CD14-positive monocyte (primary cell): ENCODE data around the gene HNRNPUL1. TPM values are rescaled to one million over a fixed set of nuclear protein-coding genes. Genes with fewer than 3 reads are reported as not detected.
A peak's percentile ranks its signal among the peaks of the same experiment; 100 is the strongest.

ENCODE experiments used
- DNase-seq, 3 donors: peaks; one replicate each; pipeline ENCODE4 v3.0.0-alpha.2; 2011 to 2022
- H2AFZ ChIP-seq: 2 replicates; pipeline ENCODE4 v1.6.0; 2012; ENCODE audit warnings: mild to moderate bottlenecking, low read depth, low read length, inconsistent platforms; ENCODE audit not compliant: insufficient read depth, poor library complexity, severe bottlenecking
- H3K27ac ChIP-seq, 2 donors: 1 replicate in 1 of 2; 2 replicates in 1 of 2; pipeline ENCODE4 v1.5.1; 2012 to 2013; ENCODE audit warnings: low read length in 2 of 2, control low read depth in 1 of 2, inconsistent platforms in 1 of 2, low read depth in 1 of 2, mild to moderate bottlenecking in 1 of 2
- H3K27me3 ChIP-seq, 2 donors: one replicate each; pipeline versions ENCODE4 v1.6.0 to v1.6.1; 2011 to 2013; ENCODE audit warnings: low read length in 2 of 2; ENCODE audit not compliant: control insufficient read depth in 2 of 2, insufficient read depth in 2 of 2
- H3K36me3 ChIP-seq, 2 donors: replicated peaks in 1 of 2; 1 replicate in 1 of 2; 2 replicates in 1 of 2; pipeline versions ENCODE4 v1.5.1 to v1.6.1; 2012 to 2013; ENCODE audit warnings: low read length in 2 of 2, control low read depth in 1 of 2, inconsistent platforms in 1 of 2, mild to moderate bottlenecking in 1 of 2; ENCODE audit not compliant: insufficient read depth in 2 of 2, control insufficient read depth in 1 of 2
- H3K4me1 ChIP-seq, 2 donors: 1 replicate in 1 of 2; 2 replicates in 1 of 2; pipeline versions ENCODE4 v1.5.1 to v1.6.1; 2012 to 2013; ENCODE audit warnings: low read length in 2 of 2, control low read depth in 1 of 2, inconsistent platforms in 1 of 2, mild to moderate bottlenecking in 1 of 2, moderate library complexity in 1 of 2; ENCODE audit not compliant: insufficient read depth in 2 of 2, control insufficient read depth in 1 of 2
- H3K4me2 ChIP-seq: replicated peaks from 2 replicates; pipeline ENCODE3; 2012; ENCODE audit warnings: low read length, moderate library complexity, mild to moderate bottlenecking; ENCODE audit not compliant: poor library complexity, severe bottlenecking; ENCODE audit errors: extremely low read depth
- H3K4me3 ChIP-seq, 3 experiments: fragments of 200-600 bp in 1 of 3; sonication (generic) in 1 of 3; replicated peaks in 1 of 3; 1 replicate in 2 of 3; 2 replicates in 1 of 3; pipeline ENCODE4 v1.5.1; 2011 to 2013; ENCODE audit warnings: low read length in 3 of 3, mild to moderate bottlenecking in 3 of 3, control low read depth in 2 of 3, low read depth in 2 of 3, inconsistent platforms in 1 of 3, moderate library complexity in 1 of 3
- H3K79me2 ChIP-seq: 2 replicates; pipeline ENCODE4 v1.6.0; 2012; ENCODE audit warnings: mild to moderate bottlenecking, control low read depth, inconsistent platforms, low read length, moderate library complexity; ENCODE audit not compliant: insufficient read depth
- H3K9ac ChIP-seq: 2 replicates; pipeline ENCODE4 v1.6.0; 2017; ENCODE audit warnings: low read length, mild to moderate bottlenecking; ENCODE audit not compliant: insufficient read depth, poor library complexity, severe bottlenecking
- H3K9me3 ChIP-seq, 2 donors: replicated peaks in 1 of 2; 1 replicate in 1 of 2; 2 replicates in 1 of 2; pipeline versions ENCODE4 v1.5.1 to v1.6.1; 2012 to 2013; ENCODE audit warnings: low read length in 2 of 2, control low read depth in 1 of 2; ENCODE audit not compliant: control insufficient read depth in 1 of 2, insufficient read depth in 1 of 2
- H4K20me1 ChIP-seq: 2 replicates; pipeline ENCODE4 v1.6.0; 2012; ENCODE audit warnings: mild to moderate bottlenecking, low read length, control low read depth, moderate library complexity; ENCODE audit not compliant: insufficient read depth
- H3K27ac Mint-ChIP-seq, 7 donors: one replicate each; pipeline ENCODE4 v1.8.0; 2020; ENCODE audit warnings: mild to moderate bottlenecking in 7 of 7, mixed read lengths in 7 of 7, moderate library complexity in 6 of 7, inconsistent platforms in 2 of 7
- H3K27me3 Mint-ChIP-seq, 3 donors: one replicate each; pipeline ENCODE4 v1.8.0; 2021 to 2022; ENCODE audit warnings: low read depth in 3 of 3, mild to moderate bottlenecking in 3 of 3, mixed read lengths in 3 of 3, moderate library complexity in 3 of 3, inconsistent platforms in 1 of 3
- H3K36me3 Mint-ChIP-seq, 2 donors: one replicate each; pipeline ENCODE4 v1.8.0; 2020; ENCODE audit warnings: mixed read lengths in 2 of 2, inconsistent platforms in 1 of 2, mild to moderate bottlenecking in 1 of 2
- H3K4me1 Mint-ChIP-seq: one replicate; pipeline ENCODE4 v1.8.0; 2020; ENCODE audit warnings: mild to moderate bottlenecking, mixed read lengths
- H3K4me3 Mint-ChIP-seq, 2 donors: one replicate each; pipeline ENCODE4 v1.8.0; 2020; ENCODE audit warnings: mild to moderate bottlenecking in 2 of 2, mixed read lengths in 2 of 2, moderate library complexity in 1 of 2
- H3K9me3 Mint-ChIP-seq, 7 donors: one replicate each; pipeline ENCODE4 v1.8.0; 2020 to 2022; ENCODE audit warnings: mixed read lengths in 7 of 7, mild to moderate bottlenecking in 6 of 7, moderate library complexity in 6 of 7, inconsistent platforms in 2 of 7
- WGBS: methylation state at CpG from one replicate; pipeline ENCODE4 v1.1.5; 2013; ENCODE audit warnings: missing lambda C conversion rate; ENCODE audit not compliant: insufficient coverage; 5-methylcytosine and 5-hydroxymethylcytosine counted together
- intact Hi-C, 2 donors: fragments of 100-400 bp; cut with micrococcal nuclease; formaldehyde crosslinking; loops; one replicate each; pipeline versions ENCODE4 v1.15.0 to v1.15.1; 2023
- polyA plus RNA-seq, 3 donors: library from polyadenylated mRNA; depleted of rRNA in 1 of 3; unstranded in 2 of 3; stranded (reverse) in 1 of 3; fragments of 300-500 nt in 2 of 3; fragments of >200 nt in 1 of 3; fragmentation: Illumina TruSeq in 2 of 3; gene quantifications; 1 replicate in 2 of 3; 2 replicates in 1 of 3; pipeline ENCODE4 v1.2.3, GENCODE V29; 2012 to 2021
- TF ChIP-seq, protein P1 (sequence below): fragments of 200-600 bp; IDR thresholded peaks from one replicate; pipeline ENCODE4 v1.8.0; 2022; ENCODE audit warnings: antibody characterized with exemption, mild to moderate bottlenecking

HNRNPUL1 gene
- polyA plus RNA-seq, 3 donors: 22.6 to 55.3 (median 30.3) TPM

DNA sequence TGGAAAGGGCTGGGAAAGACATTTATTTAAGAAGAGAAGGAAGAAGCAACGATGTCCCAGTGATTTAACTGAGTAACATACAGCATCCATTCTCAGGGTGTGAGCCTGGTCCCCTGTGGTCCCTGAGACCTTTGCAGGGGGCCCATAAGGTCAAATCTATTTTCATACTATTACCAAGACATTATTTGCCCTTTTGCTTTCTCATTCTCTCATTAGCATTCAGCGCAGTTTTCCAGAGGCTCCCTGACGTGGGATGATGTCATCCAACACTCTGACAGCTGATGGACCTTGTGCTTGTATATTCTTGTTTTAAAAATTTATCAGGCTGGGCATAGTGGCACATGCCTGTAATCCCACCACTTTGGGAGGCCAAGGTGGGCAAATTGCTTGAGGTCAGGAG lies 18.3 kb upstream of the HNRNPUL1 start:
- no peak overlapping the region for H3K9ac ChIP-seq
- no peaks in the 10 kb centered on the region for H3K79me2 ChIP-seq
- intact Hi-C loops: no loop called here
- H3K27ac Mint-ChIP-seq: peak overlapping the region in 1 of 7 donors; percentile 47
- H3K4me1 Mint-ChIP-seq: no peaks in the 10 kb centered on the region
- TF ChIP-seq, protein P1, sequence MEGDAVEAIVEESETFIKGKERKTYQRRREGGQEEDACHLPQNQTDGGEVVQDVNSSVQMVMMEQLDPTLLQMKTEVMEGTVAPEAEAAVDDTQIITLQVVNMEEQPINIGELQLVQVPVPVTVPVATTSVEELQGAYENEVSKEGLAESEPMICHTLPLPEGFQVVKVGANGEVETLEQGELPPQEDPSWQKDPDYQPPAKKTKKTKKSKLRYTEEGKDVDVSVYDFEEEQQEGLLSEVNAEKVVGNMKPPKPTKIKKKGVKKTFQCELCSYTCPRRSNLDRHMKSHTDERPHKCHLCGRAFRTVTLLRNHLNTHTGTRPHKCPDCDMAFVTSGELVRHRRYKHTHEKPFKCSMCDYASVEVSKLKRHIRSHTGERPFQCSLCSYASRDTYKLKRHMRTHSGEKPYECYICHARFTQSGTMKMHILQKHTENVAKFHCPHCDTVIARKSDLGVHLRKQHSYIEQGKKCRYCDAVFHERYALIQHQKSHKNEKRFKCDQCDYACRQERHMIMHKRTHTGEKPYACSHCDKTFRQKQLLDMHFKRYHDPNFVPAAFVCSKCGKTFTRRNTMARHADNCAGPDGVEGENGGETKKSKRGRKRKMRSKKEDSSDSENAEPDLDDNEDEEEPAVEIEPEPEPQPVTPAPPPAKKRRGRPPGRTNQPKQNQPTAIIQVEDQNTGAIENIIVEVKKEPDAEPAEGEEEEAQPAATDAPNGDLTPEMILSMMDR: no peak
- H3K9me3 ChIP-seq: no peaks in the 10 kb centered on the region
- no peak overlapping the region for H3K4me3 Mint-ChIP-seq
- DNase-seq: no peak
- H3K36me3 Mint-ChIP-seq: no peaks in the 10 kb centered on the region
- no peak overlapping the region for H3K27ac ChIP-seq
- peaks cover 0 to 3% (median 0%) of the 10 kb centered on the region in 3 donors for H3K27me3 Mint-ChIP-seq
- H3K27me3 ChIP-seq: no peaks in the 10 kb centered on the region
- H2AFZ ChIP-seq: no peak overlapping the region
- H3K4me2 ChIP-seq: no peak overlapping the region
- no peaks in the 10 kb centered on the region for H4K20me1 ChIP-seq
- H3K36me3 ChIP-seq: no peaks in the 10 kb centered on the region
- WGBS: no CpG with 5 or more reads among the region's 3 CpGs
- H3K9me3 Mint-ChIP-seq: no peaks in the 10 kb centered on the region
- H3K4me3 ChIP-seq: no peak overlapping the region
- no peaks in the 10 kb centered on the region for H3K4me1 ChIP-seq

DNA sequence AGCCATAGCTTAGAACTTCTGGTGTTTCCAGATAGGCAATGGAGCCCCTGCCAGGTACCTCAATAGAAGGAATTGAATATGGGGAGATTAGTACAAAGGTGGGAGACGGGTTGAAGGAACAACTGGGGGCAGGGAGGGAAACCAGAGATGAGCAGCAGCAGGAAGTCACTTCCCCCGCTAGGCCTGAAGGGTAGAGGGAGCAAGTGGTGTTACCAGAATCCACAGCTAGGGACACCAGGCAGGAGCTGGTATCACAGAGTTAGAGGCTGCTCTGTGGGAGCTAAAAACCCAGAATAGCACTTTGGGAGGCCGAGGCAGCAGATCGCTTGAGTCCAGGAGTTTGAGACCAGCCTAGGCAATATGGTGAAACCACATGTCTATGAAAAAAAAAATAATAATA lies 15.3 kb upstream of the HNRNPUL1 start:
- Histone ChIP-seq H3K4me2 (no peak overlapping the region), H3K9me3 (no peaks in the 10 kb centered on the region), H3K4me1 (no peaks in the 10 kb centered on the region), H2AFZ (no peak overlapping the region), H3K79me2 (no peaks in the 10 kb centered on the region), H3K4me3 (no peak overlapping the region), H3K27me3 (no peaks in the 10 kb centered on the region), H3K27ac (no peak overlapping the region), H4K20me1 (no peaks in the 10 kb centered on the region), H3K9ac (no peak overlapping the region), H3K36me3 (no peaks in the 10 kb centered on the region)
- H3K36me3 Mint-ChIP-seq: no peaks in the 10 kb centered on the region
- no peak for DNase-seq
- no peaks in the 10 kb centered on the region for H3K4me1 Mint-ChIP-seq
- H3K9me3 Mint-ChIP-seq: no peaks in the 10 kb centered on the region
- H3K27ac Mint-ChIP-seq: peak overlapping the region in 1 of 7 donors; percentile 44
- WGBS: 55% methylated on average over 2 of the region's 4 CpGs
- intact Hi-C loops: no loop called here
- TF ChIP-seq, protein P1: no peak
- no peak overlapping the region for H3K4me3 Mint-ChIP-seq
- H3K27me3 Mint-ChIP-seq: peaks cover 4 to 13% (median 10%) of the 10 kb centered on the region in 3 donors
